Astrocyte (in vitro differentiated cells and primary cell): ENCODE data around the gene GPR153. TPM values are rescaled to one million over a fixed set of nuclear protein-coding genes. Genes with fewer than 3 reads are reported as not detected.

ENCODE experiments used
- DNase-seq: peaks from one replicate; pipeline ENCODE4 v3.0.0-alpha.2; 2010; ENCODE audit warnings: low read depth
- FAIRE-seq: peaks from 2 replicates; lab custom pipeline; 2011; peaks lifted over from hg19 to GRCh38; lab: Jason Lieb, UNC
- H2AFZ ChIP-seq: 2 replicates; pipeline ENCODE4 v1.6.0; 2012; ENCODE audit warnings: low read depth, low read length, inconsistent platforms
- H3K27ac ChIP-seq: 2 replicates; pipeline ENCODE4 v1.5.1; 2011; ENCODE audit warnings: low read depth, low read length, inconsistent platforms
- H3K27me3 ChIP-seq: 2 replicates; pipeline ENCODE4 v1.6.0; 2011; ENCODE audit warnings: low read length, inconsistent platforms; ENCODE audit not compliant: insufficient read depth
- H3K36me3 ChIP-seq: 2 replicates; pipeline ENCODE4 v1.5.1; 2011; ENCODE audit warnings: low read length, inconsistent platforms; ENCODE audit not compliant: insufficient read depth
- H3K4me1 ChIP-seq: 2 replicates; pipeline ENCODE4 v1.5.1; 2011; ENCODE audit warnings: low read length, inconsistent platforms; ENCODE audit not compliant: insufficient read depth
- H3K4me2 ChIP-seq: 2 replicates; pipeline ENCODE4 v1.6.0; 2012; ENCODE audit warnings: low read length, inconsistent platforms
- H3K4me3 ChIP-seq: 2 replicates; pipeline ENCODE4 v1.5.1; 2011; ENCODE audit warnings: low read depth, mild to moderate bottlenecking, low read length, inconsistent platforms; ENCODE audit not compliant: insufficient read depth
- H3K79me2 ChIP-seq: 2 replicates; pipeline ENCODE4 v1.6.0; 2012; ENCODE audit warnings: mild to moderate bottlenecking, low read length, inconsistent platforms; ENCODE audit not compliant: insufficient read depth
- H3K9ac ChIP-seq: 2 replicates; pipeline ENCODE4 v1.6.0; 2012; ENCODE audit warnings: mild to moderate bottlenecking, low read length, inconsistent platforms
- H3K9me3 ChIP-seq: 2 replicates; pipeline ENCODE4 v1.5.1; 2012; ENCODE audit warnings: low read depth, mild to moderate bottlenecking, low read length, inconsistent platforms; ENCODE audit not compliant: insufficient read depth
- H4K20me1 ChIP-seq: 2 replicates; pipeline ENCODE4 v1.6.0; 2012; ENCODE audit warnings: low read length, inconsistent platforms; ENCODE audit not compliant: insufficient read depth
- H3K27ac Mint-ChIP-seq: one replicate; pipeline ENCODE4 v1.8.0; 2021; ENCODE audit warnings: mild to moderate bottlenecking, mixed read lengths; ENCODE audit not compliant: unreplicated experiment
- H3K27me3 Mint-ChIP-seq: one replicate; pipeline ENCODE4 v1.8.0; 2021; ENCODE audit warnings: low read depth, mixed read lengths; ENCODE audit not compliant: unreplicated experiment
- H3K36me3 Mint-ChIP-seq: one replicate; pipeline ENCODE4 v1.8.0; 2021; ENCODE audit warnings: low read depth, mixed read lengths; ENCODE audit not compliant: unreplicated experiment
- H3K4me1 Mint-ChIP-seq: one replicate; pipeline ENCODE4 v1.8.0; 2021; ENCODE audit warnings: low read depth, mixed read lengths; ENCODE audit not compliant: unreplicated experiment
- H3K4me3 Mint-ChIP-seq: one replicate; pipeline ENCODE4 v1.8.0; 2021; ENCODE audit warnings: mild to moderate bottlenecking, moderate library complexity, mixed read lengths; ENCODE audit not compliant: unreplicated experiment
- H3K9me3 Mint-ChIP-seq: one replicate; pipeline ENCODE4 v1.8.0; 2021; ENCODE audit warnings: mild to moderate bottlenecking, mixed read lengths; ENCODE audit not compliant: unreplicated experiment
- CTCF ChIP-seq: IDR thresholded peaks from 2 replicates; pipeline ENCODE4 v1.5.1; 2011; ENCODE audit warnings: low read depth, mild to moderate bottlenecking, inconsistent platforms, low read length, moderate library complexity; ENCODE audit not compliant: insufficient read depth
- EZH2 ChIP-seq: IDR thresholded peaks from 2 replicates; pipeline ENCODE4 v1.6.1; 2012; ENCODE audit warnings: mild to moderate bottlenecking, low read length, inconsistent platforms; ENCODE audit not compliant: insufficient read depth
- total RNA-seq: library from RNA; stranded (reverse); gene quantifications from 2 replicates; pipeline ENCODE4 v1.2.1, GENCODE V29; 2021

GPR153 gene
- total RNA-seq, 1 donor from 2014 or later, result 3.0 TPM

DNA sequence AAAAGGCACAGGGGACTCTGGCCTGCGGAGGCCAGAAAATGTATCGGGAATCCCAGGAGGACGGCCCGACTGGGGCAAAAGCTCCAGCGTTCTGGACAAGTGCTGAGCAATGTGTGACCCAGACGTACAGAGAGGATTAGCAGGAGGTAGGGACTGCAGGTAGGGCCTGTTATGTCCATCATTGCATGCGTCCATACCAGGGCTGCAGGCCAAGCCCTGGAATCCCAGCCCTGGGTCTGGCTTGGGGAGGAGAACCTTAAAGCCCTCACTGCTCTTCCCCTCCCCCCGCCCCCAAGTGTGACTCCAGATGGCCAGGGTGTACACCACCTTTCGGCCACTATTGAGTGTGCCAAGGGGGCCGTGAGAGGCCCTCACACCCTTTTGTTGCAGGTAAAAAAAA, 53.0 kb downstream of the GPR153 start:
- peaks cover 7% of the 10 kb centered on the region for H3K36me3 ChIP-seq
- H3K79me2 ChIP-seq, result no peaks in the 10 kb centered on the region
- no peaks in the 10 kb centered on the region for H3K9me3 ChIP-seq
- no peak overlapping the region for H2AFZ ChIP-seq
- H3K4me2 ChIP-seq, result no peak overlapping the region
- no peak overlapping the region for H3K27ac ChIP-seq
- peaks cover 3% of the 10 kb centered on the region for H3K4me1 Mint-ChIP-seq
- H3K4me3 Mint-ChIP-seq, result no peak overlapping the region
- TF ChIP-seq EZH2, result no peak
- no peak for TF ChIP-seq CTCF
- peaks cover 1% of the 10 kb centered on the region for H3K27me3 Mint-ChIP-seq
- H3K27me3 ChIP-seq, result no peaks in the 10 kb centered on the region
- H3K36me3 Mint-ChIP-seq, result peaks cover 8% of the 10 kb centered on the region
- no peaks in the 10 kb centered on the region for H3K9me3 Mint-ChIP-seq
- FAIRE-seq, result no peak
- DNase-seq, result no peak
- no peak overlapping the region for H3K9ac ChIP-seq
- H4K20me1 ChIP-seq, result peaks cover 24% of the 10 kb centered on the region
- no peak overlapping the region for H3K27ac Mint-ChIP-seq
- peaks cover 24% of the 10 kb centered on the region for H3K4me1 ChIP-seq
- no peak overlapping the region for H3K4me3 ChIP-seq

GRCh38 chr1:6207075-6207885, 53.6 kb downstream of the GPR153 start:
- peak overlapping the region; percentile 65 for H3K4me3 ChIP-seq

More at GRCh38 chr1:6207075-6207885, 53.6 kb downstream of the GPR153 start:
- DNase-seq (no peak), FAIRE-seq (no peak)
- H3K36me3 Mint-ChIP-seq, result peaks cover 4% of the 10 kb centered on the region
- peaks cover 3% of the 10 kb centered on the region for H3K4me1 Mint-ChIP-seq
- H3K9ac ChIP-seq, result peak overlapping the region; percentile 69
- no peaks in the 10 kb centered on the region for H3K9me3 Mint-ChIP-seq
- no peak overlapping the region for H3K4me3 Mint-ChIP-seq
- no peaks in the 10 kb centered on the region for H3K27me3 ChIP-seq
- H3K27ac ChIP-seq, result no peak overlapping the region
- H2AFZ ChIP-seq, result no peak overlapping the region
- H3K27ac Mint-ChIP-seq, result no peak overlapping the region
- H3K4me1 ChIP-seq, result peaks cover 24% of the 10 kb centered on the region
- no peaks in the 10 kb centered on the region for H3K79me2 ChIP-seq
- H3K9me3 ChIP-seq, result no peaks in the 10 kb centered on the region
- TF ChIP-seq CTCF (no peak), EZH2 (no peak)
- peak overlapping the region; percentile 88 for H3K4me2 ChIP-seq
- H4K20me1 ChIP-seq, result peaks cover 24% of the 10 kb centered on the region
- H3K36me3 ChIP-seq, result peaks cover 3% of the 10 kb centered on the region
- no peaks in the 10 kb centered on the region for H3K27me3 Mint-ChIP-seq
